Stimulated activated memory B cell treated with anti-CD40 and anti-IgM and Interleukin-4, amounts not matched to agents 10 μg/mL and 1 μg/mL and 100 μg/mL, for 72 hours (primary cell): ENCODE measurements around the gene CYB561D2.

ENCODE experiments used
- ATAC-seq: fragments of 150-1000 bp; cut with Tn5 transposase; 2 replicates; pipeline ENCODE4 v1.10.0; 2021
- H3K27ac Mint-ChIP-seq: one replicate; pipeline ENCODE4 v1.8.0; 2022; ENCODE audit warnings: mild to moderate bottlenecking, mixed read lengths
- H3K27me3 Mint-ChIP-seq: one replicate; pipeline ENCODE4 v1.8.0; 2022; ENCODE audit warnings: mixed read lengths
- H3K36me3 Mint-ChIP-seq: one replicate; pipeline ENCODE4 v1.8.0; 2022; ENCODE audit warnings: mixed read lengths
- H3K4me1 Mint-ChIP-seq: one replicate; pipeline ENCODE4 v1.8.0; 2022; ENCODE audit warnings: mixed read lengths
- H3K4me3 Mint-ChIP-seq: one replicate; pipeline ENCODE4 v1.8.0; 2022; ENCODE audit warnings: mild to moderate bottlenecking, moderate library complexity, mixed read lengths
- H3K9me3 Mint-ChIP-seq: one replicate; pipeline ENCODE4 v1.8.0; 2022; ENCODE audit warnings: mixed read lengths

The CYB561D2 gene

GRCh38 chr3:50364573-50365079 lies 14.0 kb downstream of the CYB561D2 start:
- Mint-ChIP-seq H3K4me1 (peaks cover 29% of the 10 kb centered on the region), H3K27ac (peak overlapping the region; percentile 89), H3K9me3 (no peaks in the 10 kb centered on the region), H3K27me3 (no peaks in the 10 kb centered on the region), H3K4me3 (peak overlapping the region; percentile 88), H3K36me3 (no peaks in the 10 kb centered on the region)
- ATAC-seq: peak; percentile 2

DNA sequence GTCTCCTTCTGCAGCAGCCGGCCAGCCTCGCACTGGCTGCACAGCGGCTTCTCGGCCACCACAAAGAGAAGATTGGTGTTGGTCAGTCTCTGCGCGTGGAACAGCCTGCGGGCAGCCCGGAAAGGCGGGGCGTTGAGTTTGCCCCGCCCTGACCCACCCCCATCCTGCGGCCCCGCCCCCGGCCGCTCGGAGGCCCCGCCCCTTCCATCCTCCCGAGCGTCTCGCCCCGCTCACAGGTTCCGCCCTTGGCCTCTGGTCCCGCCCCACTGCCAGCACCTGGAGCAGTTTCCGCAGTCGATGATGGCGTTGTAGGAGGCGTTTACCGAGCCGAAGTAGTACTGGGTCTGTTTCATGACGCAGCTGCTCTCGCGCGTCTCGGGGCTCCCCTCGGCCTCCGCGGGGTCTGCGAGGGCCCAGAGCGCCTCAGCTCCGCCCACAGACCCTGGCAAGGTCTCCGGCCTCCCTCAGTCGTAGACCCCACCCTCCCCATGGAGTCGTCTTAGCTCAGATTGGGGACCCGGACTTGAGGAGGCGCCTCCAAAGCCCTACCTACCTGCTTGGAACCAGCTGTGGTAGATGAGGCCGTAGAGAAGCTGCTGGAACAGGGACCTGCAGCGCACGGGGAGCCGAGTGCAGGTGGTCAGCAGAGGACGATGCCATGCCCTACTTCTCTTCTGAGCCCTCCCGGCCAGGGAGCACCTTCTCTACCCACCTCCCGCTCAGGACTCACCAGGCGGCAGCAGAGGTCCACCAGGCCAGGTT lies 14.6 kb downstream of the CYB561D2 start:
- peak overlapping the region; percentile 88 for H3K4me3 Mint-ChIP-seq

GRCh38 chr3:50365842-50366220 lies 15.2 kb downstream of the CYB561D2 start:
- H3K9me3 Mint-ChIP-seq: no peaks in the 10 kb centered on the region
- ATAC-seq: no peak
- H3K27ac Mint-ChIP-seq: peak overlapping the region; percentile 89
- peaks cover 22% of the 10 kb centered on the region for H3K4me1 Mint-ChIP-seq
- peak overlapping the region; percentile 88 for H3K4me3 Mint-ChIP-seq
- H3K27me3 Mint-ChIP-seq: no peaks in the 10 kb centered on the region
- no peaks in the 10 kb centered on the region for H3K36me3 Mint-ChIP-seq

More for the DNA sequence above, 14.6 kb downstream of the CYB561D2 start:
- Mint-ChIP-seq H3K9me3 (no peaks in the 10 kb centered on the region), H3K27ac (peak overlapping the region; percentile 89), H3K36me3 (no peaks in the 10 kb centered on the region), H3K27me3 (no peaks in the 10 kb centered on the region), H3K4me1 (peaks cover 23% of the 10 kb centered on the region)
- ATAC-seq: peak; percentile 95

- H3K4me3 Mint-ChIP-seq: no peak overlapping the region
- H3K27me3 Mint-ChIP-seq: peaks cover 19% of the 10 kb centered on the region
- no peaks in the 10 kb centered on the region for H3K36me3 Mint-ChIP-seq
- no peak for ATAC-seq
- H3K27ac Mint-ChIP-seq: no peak overlapping the region
- no peaks in the 10 kb centered on the region for H3K9me3 Mint-ChIP-seq
- peaks cover 25% of the 10 kb centered on the region for H3K4me1 Mint-ChIP-seq
Observed at GRCh38 chr3:50369012-50369670, 18.5 kb downstream of the CYB561D2 start.

DNA sequence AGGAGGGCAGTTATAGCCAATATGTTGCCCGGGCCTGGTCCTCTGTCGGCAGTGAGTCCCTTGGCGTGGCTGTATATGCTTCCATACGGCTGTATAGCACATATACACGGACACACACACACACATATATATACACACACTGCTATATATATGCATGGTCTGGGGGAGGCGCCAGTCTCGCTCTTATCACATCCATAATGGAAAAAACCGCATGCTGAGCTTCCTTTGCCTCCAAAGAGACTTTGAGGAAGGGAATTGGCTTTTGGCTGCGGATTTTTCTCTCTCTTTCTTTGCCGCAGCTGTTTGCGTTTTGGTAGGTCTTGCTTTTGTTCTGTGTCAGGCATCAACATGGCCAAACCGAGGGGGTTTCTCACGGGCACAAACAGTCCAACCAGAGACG lies 19.9 kb downstream of the CYB561D2 start:
- ATAC-seq: no peak
- Mint-ChIP-seq H3K4me1 (peaks cover 15% of the 10 kb centered on the region), H3K27ac (no peak overlapping the region), H3K27me3 (peaks cover 19% of the 10 kb centered on the region), H3K36me3 (no peaks in the 10 kb centered on the region), H3K4me3 (no peak overlapping the region), H3K9me3 (no peaks in the 10 kb centered on the region)

DNA sequence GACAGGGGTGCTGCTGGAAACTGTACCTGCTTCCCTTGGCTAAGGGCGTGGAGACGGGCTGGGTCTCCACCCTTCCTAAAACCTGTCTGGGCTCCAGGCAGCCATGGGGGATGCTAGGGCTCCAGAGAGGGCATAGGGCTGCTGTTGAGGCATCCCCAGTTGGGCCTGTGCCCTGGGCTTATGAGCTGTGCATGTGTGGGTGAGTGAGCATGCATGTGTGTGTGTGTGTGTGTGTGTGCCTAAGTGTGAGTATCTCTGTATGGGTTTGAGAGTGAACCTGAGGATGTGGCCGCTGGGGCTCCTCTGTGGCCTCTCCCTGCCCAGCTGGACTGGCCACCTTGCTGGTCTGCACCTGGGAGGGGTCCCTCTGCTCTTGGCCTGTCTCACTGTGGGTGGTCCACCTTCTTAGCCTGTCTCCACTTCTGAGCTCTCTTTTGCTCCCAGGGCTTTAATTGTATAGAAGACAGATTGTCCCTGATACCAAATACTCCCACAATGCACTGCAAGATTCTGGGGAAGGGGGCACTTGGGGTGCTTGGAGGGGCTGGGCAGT lies 20.5 kb downstream of the CYB561D2 start:
- no peak overlapping the region for H3K4me3 Mint-ChIP-seq
- peaks cover 9% of the 10 kb centered on the region for H3K4me1 Mint-ChIP-seq
- H3K27ac Mint-ChIP-seq: no peak overlapping the region
- H3K36me3 Mint-ChIP-seq: no peaks in the 10 kb centered on the region
- H3K27me3 Mint-ChIP-seq: peaks cover 19% of the 10 kb centered on the region
- no peaks in the 10 kb centered on the region for H3K9me3 Mint-ChIP-seq
- ATAC-seq: no peak

DNA sequence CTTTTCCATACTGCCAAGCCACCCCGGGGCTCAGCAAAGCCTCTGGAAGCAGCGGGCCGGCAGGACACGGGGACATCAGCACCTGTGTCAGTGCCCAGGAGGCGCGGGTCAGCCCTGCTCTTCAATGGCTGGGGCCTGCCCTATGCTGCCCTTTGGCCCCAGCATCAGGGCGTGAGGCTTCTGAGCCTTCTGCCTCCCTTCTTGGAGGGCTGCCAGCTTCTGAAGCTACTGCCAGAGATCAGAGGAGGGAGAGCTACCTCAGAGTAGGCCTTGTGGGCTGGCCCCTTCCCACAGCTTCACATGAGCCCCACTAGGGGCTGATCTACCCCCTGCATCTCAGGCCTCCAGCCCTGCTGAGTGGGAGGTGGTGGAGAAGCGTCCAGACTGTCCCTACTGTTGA lies 21.7 kb downstream of the CYB561D2 start:
- Mint-ChIP-seq H3K27ac (no peak overlapping the region), H3K36me3 (no peaks in the 10 kb centered on the region), H3K4me1 (peaks cover 6% of the 10 kb centered on the region), H3K27me3 (peaks cover 19% of the 10 kb centered on the region), H3K9me3 (no peaks in the 10 kb centered on the region), H3K4me3 (no peak overlapping the region)
- no peak for ATAC-seq

DNA sequence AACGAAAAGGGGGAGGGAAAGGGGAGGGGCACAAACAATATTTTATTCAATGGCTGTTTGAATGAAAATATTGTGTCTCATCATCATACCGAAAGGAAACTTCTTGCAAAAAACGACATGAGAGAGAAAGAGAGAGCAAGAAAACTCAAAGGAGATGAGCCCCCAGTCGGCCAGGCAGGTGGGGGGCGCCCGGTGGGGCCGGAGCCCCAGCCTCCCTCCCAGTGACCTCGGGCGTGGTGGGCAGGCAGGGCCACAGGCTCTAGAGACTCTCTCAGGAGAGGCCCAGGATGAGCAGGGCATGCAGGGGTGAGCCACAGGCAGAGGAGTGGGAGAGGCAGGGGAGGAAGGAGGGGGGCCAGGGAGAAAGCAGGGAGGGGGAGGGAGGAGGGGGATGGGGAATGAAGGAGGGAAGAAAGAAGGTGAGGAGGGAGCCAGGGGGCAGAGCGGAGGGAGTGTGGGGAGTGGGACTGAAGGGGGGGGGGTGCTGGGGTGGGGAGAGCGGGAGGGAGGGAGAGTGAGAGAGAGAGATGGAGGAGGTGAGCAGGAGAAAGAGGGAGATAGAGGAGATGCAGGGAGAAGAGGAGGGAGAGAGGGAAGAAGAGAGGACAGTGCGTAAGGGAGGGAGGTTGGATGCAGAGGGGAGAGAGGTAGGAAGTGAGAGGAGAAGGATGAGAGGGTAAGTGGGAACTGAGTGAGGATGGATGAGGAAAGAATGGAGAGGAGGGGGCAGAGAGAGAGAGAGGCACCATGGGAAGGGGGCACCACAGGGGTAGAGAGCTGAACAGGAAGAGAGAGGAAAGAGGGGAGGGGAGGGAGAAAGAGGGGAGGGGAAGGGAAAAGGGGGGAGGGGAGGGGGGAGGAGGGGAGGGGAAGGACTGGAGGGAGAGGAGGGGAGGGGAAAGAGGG lies 22.7 kb downstream of the CYB561D2 start:
- H3K27ac Mint-ChIP-seq: no peak overlapping the region
- peaks cover 19% of the 10 kb centered on the region for H3K27me3 Mint-ChIP-seq
- H3K4me1 Mint-ChIP-seq: peaks cover 6% of the 10 kb centered on the region
- ATAC-seq: no peak
- H3K36me3 Mint-ChIP-seq: no peaks in the 10 kb centered on the region
- H3K4me3 Mint-ChIP-seq: no peak overlapping the region
- H3K9me3 Mint-ChIP-seq: no peaks in the 10 kb centered on the region

GRCh38 chr3:50374363-50375257 lies 23.9 kb downstream of the CYB561D2 start:
- peak; percentile 1 for ATAC-seq
- no peaks in the 10 kb centered on the region for H3K9me3 Mint-ChIP-seq
- H3K36me3 Mint-ChIP-seq: no peaks in the 10 kb centered on the region
- no peak overlapping the region for H3K27ac Mint-ChIP-seq
- peaks cover 6% of the 10 kb centered on the region for H3K4me1 Mint-ChIP-seq
- no peak overlapping the region for H3K4me3 Mint-ChIP-seq
- H3K27me3 Mint-ChIP-seq: peaks cover 19% of the 10 kb centered on the region

DNA sequence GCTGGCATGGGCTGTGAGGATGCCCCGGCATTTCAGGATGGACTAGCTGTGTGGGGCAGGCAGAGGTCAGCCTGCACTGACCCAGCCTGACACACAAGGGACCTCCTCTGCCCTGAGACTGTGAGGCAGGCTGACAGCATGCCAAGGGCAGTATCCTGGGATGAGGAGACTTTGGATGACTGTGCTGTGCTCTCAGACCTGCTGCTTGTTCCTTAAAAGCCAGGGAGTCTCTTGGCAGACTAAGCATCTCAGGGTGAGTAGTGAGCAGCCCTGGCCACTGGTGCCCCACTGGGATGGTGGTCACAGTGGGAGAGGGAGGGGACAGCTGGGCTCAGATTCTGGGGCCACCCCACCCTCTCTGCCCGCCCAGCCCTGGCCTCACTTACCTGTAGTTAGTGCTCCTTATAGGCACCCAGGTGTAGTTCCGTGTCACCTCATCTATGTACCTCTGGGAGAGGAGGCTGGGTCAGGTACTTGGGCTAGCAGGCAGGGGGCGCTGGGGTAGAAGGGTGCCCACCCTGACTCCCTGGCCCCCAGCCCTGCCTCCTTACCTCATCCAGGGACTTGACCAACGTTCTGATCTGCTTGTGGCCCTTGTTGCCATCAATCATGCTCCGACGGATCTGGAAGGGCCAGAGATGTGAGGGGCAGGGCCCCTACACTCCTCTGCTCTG lies 24.7 kb downstream of the CYB561D2 start:
- peaks cover 23% of the 10 kb centered on the region for H3K27me3 Mint-ChIP-seq
- no peak overlapping the region for H3K4me3 Mint-ChIP-seq
- H3K4me1 Mint-ChIP-seq: peaks cover 6% of the 10 kb centered on the region
- H3K9me3 Mint-ChIP-seq: no peaks in the 10 kb centered on the region
- no peak overlapping the region for H3K27ac Mint-ChIP-seq
- ATAC-seq: no peak
- no peaks in the 10 kb centered on the region for H3K36me3 Mint-ChIP-seq

DNA sequence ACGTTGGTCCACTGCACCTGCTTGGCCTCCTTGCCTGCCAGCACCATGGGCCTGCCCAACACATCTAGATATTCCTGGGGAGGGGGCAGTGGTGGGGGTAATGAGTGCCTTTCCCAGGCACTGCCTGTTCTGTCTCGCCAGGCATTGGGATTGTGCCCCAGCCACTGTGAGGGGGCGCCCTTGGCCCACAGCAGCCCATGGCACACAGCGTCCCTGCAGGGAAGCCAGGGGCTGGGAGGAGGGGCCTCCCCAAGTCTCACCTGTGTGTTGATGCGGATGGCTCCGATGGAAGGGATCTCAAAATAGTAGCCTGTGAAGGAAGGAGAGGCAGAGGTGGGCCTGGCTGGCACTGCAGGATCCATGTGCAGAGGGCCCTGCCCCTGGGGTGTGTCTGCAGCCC lies 27.4 kb downstream of the CYB561D2 start:
- ATAC-seq: no peak

GRCh38 chr3:50378757-50379156 lies 28.1 kb downstream of the CYB561D2 start:
- Mint-ChIP-seq H3K27me3 (peaks cover 7% of the 10 kb centered on the region), H3K36me3 (no peaks in the 10 kb centered on the region), H3K4me3 (no peak overlapping the region), H3K4me1 (no peaks in the 10 kb centered on the region), H3K27ac (no peak overlapping the region), H3K9me3 (no peaks in the 10 kb centered on the region)
- no peak for ATAC-seq

More for the DNA sequence above, 27.4 kb downstream of the CYB561D2 start:
- Mint-ChIP-seq H3K9me3 (no peaks in the 10 kb centered on the region), H3K27me3 (peaks cover 14% of the 10 kb centered on the region), H3K4me3 (no peak overlapping the region), H3K36me3 (no peaks in the 10 kb centered on the region), H3K27ac (no peak overlapping the region), H3K4me1 (no peaks in the 10 kb centered on the region)

DNA sequence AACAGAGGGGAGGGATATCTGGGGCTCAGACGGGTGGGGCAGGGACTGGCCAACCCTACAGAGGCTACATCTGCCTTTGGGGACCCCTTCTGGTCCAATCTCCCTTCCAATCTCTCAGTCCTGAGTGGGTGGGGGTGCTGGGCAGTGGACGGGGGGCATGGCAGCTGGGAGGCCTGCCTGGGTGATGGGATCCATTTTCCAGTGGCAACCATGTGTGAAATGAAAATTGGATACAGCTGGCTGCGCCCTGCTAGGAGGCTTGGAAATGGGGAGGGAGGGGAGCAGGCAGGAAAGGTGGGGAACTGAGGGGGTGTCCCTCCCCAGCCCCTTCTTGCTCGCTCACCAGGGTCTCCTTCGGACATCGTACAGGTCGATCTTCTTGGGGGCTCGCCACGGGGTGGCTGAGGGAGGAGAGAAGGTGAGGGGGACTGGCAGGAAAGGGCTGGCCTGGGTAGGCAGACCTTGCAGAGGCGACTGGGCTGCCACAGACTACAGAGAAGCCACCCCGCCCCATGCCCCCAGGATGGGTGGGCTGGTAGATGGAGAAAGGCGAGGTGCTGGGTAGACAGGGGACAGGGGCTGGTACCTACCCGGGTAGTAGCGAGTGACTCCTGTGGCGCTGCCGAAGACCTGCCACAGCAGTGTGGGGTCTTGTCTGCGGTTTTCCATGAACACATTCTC lies 29.9 kb downstream of the CYB561D2 start:
- Mint-ChIP-seq H3K27ac (no peak overlapping the region), H3K36me3 (no peaks in the 10 kb centered on the region), H3K9me3 (no peaks in the 10 kb centered on the region), H3K4me3 (no peak overlapping the region), H3K4me1 (no peaks in the 10 kb centered on the region), H3K27me3 (peaks cover 18% of the 10 kb centered on the region)
- ATAC-seq: no peak
